DMS114 treated with DMSO at 0.1 percent for 48 hours (cell line): ENCODE results near the gene AGAP4.
"Not testable (repeated sequence)": the region's sequence is repeated elsewhere in the genome, so short reads cannot be mapped to it uniquely, and the experiment has no call there.

Experiments
- DNase-seq: peaks from one replicate; lab custom pipeline; 2025; ENCODE audit not compliant: unreplicated experiment; lab: John Stamatoyannopoulos, UW

Gene AGAP4

DNA sequence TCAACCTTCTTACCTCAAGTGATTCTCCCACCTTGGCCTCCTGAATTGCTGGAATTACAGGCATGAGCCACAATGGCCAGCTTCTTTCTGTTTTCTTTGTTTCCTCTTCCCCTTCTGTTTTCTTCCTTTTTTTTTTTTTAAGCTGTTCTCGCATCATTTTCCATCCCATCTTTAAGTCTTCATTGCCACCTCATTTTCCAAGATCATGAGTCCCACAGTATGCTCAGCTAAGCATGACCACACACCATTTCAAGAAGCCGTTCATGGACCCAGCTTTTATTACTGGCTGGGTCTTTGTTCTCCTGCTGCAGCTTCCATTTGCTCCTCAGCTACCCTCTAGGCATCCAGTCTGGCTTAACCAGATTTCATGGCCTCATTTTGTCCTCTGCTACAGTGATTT, 52.5 kb downstream of the AGAP4 start:
- not testable (repeated sequence) for DNase-seq

DNA sequence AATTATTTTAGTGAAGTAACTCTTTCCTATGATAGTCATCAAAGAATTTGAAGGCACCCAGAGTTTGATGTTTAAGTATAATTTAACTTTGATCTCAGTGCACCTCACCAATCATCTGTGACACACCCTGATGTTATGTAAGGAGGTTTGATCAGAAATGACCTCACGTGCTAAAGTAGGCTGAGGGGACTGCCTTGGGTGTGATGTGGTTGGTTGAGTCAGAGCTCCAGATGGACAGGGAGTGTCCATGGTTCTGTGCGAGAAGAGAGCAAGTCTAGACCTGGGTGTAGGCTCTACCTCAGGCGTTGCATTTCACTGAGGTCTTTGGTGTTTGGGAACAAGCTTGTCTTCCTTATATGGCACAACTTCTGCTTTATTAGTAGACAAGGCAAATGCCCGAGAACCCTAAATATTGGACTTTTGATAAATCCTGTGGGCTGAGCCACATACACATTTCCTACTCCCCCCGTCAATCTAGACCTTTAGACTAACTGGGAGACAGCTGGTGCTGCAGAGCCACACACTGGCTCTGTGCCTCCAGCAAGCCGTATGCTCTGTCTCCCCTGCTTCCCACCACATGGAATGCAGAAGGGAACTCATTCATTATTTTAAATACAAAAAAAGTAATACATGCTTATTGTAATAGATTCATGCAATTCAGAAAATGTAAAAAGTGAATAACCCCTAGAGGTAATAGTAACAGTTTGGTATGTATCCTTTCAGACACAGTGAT, 56.4 kb downstream of the AGAP4 start:
- DNase-seq = not testable (repeated sequence)

DNA sequence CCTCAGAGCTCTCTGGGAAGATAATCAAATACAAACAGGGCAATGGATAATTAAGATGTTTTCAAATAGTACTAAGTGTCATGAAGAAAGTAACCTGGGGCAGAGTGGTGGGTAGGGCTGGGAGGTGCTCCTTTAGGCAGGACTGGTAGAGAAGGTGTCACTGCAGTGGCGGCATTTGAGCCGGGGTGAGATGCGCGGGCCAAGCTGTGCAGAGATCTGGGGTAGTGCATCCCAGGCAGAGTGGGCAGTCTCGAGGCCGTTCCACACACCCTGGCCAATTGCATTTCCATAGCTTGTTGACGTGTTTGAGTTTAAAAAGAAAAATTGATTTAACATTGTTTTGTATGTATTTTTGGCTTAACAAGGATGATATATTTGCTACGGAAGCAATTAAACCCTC, 57.3 kb downstream of the AGAP4 start:
- not testable (repeated sequence) for DNase-seq

DNA sequence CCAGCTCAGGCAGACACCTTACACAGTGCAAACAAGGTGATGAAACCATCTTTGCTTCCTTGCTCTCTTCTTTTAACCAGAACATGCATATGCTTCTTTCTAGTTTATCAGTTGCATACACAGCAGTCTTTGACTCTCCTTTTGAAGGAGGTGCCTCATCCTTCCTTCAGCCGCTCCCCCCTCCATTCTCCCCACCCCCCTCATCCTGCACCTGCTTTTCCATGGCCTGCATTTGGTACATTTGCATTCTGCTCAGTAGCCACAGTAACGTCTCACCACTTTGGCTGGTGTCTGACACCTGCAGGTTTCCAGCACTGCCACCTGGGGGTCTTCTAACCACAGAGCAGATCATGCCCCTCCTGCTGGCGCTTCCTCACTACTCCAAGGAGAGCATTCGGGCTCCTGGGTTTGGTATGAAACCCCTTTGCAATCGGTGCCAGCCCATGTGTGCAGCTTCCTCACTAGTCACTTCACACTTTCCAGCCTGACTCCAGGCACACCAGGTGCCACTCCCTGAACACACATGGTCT, 60.0 kb downstream of the AGAP4 start:
- DNase-seq = not testable (repeated sequence)

DNA sequence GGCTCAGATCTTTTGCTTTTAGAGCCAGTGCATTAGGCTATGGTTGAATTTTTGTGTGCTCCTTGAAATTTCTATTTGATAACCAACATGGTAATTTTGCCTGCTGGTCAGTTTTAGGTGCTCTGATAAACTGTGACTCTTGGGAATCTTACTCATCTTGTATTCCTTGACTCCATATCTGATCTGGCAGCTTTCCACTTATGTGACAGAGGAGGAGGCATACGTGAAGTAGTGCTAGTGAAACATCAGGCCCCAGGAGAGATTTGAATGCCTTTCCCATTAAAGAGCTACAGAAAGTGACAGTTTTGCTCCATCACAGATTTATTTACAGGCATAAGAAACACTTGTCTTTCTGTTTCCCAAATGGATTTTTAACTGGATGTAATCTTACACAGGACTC, 61.1 kb downstream of the AGAP4 start:
- not testable (repeated sequence) for DNase-seq
